SW 1271 (cell line): ENCODE results near the gene ZNF407.

Experiments used
- DNase-seq, 2 experiments: peaks; one replicate each; lab custom pipeline; 2025; lab: John Stamatoyannopoulos, UW

The ZNF407 gene

DNA sequence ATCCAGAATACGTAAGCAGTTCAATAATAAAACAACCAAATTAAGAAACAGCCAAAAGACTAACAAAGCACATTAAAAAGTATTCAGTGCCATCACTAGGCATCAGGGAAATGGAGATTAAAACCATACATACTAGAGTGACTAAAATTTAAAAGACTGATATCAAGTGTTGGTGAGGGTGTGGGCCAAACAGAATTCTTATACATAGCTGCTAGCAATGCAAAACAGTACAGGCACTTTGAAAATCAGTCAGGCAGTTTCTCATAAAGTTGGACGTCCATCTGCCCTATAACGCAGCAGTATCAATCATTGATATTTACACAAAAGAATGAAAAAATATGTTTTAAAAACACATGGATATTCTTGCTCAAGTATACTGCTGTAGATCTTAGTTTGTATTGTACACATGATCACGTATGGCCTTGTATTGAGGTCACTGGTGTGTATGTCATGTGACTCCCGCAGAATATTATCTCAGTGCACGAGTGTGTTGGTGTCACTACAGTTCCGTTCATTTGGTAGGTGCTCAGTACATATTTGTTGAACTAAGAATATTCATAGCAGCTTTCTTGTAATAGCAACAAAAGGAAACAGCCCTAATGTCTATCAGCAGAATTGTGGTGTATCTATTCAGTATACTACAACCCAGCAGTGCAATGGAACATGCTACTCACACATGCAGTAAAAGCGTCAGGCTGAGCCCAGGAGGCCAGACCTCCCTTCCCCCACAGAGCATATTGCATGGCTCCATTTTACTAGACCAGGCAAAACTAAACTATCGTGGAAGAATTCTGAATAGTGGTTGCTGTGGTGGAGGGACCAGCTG, 28.6 kb downstream of the ZNF407 start:
- DNase-seq: no peak

DNA sequence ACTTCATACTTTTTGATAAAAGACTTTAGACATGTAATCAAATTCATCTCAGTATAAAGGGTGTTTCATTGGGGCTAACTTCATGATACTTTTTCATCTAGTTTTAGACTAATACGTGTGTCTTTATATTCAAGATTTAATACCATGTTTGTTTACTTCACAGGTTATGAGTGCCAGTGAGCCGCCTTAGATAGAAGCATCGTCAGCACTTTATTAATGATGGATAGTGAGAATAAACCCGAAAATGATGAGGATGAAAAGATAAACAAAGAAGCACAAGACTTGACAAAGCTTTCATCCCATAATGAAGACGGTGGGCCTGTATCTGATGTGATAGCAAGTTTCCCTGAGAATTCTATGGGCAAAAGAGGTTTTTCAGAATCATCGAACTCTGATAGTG, 33.1 kb downstream of the ZNF407 start:
- no peak for DNase-seq

DNA sequence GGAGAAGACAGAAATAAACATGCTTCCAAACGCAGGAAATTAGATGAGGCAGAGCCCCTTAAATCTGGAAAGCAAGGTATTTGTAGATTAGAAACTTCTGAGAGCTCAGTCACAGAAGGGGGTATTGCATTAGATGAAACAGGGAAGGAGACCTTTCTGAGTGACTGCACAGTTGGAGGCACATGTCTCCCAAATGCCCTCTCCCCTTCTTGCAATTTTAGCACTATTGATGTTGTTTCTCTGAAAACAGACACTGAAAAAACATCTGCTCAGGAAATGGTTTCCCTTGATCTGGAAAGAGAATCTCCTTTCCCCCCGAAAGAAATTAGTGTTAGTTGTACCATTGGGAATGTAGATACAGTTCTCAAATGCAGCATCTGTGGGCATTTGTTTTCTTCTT, 33.5 kb downstream of the ZNF407 start:
- no peak for DNase-seq

DNA sequence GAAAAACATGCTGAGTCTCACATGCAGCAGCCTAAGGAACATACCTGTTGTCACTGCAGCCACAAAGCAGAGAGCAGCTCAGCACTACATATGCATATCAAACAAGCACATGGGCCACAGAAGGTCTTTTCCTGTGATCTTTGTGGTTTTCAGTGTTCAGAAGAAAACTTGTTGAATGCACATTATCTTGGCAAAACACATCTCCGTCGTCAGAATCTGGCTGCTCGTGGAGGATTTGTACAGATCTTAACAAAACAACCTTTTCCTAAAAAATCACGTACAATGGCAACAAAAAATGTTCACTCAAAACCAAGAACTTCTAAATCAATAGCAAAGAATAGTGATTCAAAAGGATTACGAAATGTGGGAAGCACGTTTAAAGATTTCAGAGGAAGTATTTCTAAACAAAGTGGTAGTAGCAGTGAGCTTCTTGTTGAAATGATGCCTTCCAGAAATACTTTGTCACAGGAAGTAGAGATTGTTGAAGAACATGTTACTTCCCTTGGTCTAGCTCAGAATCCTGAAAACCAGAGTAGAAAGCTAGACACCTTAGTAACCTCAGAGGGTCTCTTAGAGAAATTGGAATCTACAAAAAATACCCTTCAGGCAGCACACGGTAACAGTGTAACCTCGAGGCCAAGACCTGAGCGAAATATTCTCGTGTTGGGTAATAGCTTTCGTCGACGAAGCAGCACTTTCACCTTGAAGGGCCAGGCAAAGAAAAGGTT, 34.1 kb downstream of the ZNF407 start:
- DNase-seq: no peak

DNA sequence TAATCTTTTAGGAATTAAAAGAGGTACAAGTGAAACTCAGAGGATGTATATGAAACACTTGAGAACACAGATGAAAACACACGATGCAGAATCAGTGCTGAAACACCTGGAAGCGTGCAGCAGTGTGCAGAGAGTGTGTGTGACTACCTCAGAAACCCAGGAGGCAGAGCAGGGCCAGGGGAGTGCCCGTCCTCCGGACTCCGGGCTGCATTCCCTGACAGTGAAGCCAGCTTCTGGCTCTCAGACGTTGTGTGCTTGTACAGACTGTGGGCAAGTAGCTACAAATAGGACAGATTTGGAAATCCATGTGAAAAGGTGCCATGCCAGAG, 34.6 kb downstream of the ZNF407 start:
- DNase-seq: no peak

DNA sequence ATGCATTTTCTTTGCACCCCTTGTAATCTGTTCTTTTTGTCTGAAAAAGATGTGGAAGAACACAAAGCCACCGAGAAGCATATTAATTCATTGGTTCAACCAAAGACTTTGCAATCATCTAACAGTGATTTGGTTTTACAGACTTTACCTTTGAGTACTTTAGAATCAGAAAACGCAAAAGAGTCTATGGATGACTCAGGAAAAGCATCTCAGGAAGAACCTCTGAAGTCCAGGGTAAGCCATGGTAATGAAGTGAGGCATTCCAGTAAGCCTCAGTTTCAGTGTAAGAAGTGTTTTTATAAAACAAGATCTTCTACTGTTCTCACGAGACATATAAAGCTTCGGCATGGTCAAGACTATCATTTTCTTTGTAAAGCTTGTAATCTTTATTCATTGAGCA, 35.2 kb downstream of the ZNF407 start:
- no peak for DNase-seq

DNA sequence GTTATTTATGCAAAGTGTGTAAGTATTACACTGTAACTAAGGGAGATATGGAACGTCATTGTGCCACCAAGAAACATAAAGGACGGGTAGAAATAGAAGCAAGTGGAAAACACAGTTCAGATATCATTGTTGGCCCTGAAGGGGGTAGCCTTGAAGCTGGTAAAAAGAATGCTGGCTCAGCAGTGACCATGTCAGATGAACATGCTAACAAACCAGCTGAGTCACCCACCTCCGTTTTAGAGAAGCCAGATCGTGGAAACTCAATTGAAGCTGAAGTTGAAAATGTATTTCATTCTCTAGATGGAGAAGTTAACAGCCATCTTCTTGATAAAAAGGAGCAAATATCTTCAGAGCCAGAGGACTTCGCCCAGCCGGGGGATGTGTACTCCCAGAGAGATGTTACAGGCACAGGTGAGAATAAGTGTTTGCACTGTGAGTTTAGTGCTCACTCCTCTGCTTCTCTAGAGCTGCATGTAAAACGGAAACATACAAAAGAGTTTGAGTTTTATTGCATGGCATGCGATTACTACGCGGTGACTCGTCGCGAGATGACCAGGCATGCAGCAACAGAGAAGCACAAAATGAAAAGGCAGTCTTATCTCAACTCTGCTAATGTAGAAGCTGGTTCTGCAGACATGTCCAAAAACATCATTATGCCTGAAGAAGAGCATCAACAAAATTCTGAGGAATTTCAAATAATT, 36.1 kb downstream of the ZNF407 start:
- DNase-seq: no peak

DNA sequence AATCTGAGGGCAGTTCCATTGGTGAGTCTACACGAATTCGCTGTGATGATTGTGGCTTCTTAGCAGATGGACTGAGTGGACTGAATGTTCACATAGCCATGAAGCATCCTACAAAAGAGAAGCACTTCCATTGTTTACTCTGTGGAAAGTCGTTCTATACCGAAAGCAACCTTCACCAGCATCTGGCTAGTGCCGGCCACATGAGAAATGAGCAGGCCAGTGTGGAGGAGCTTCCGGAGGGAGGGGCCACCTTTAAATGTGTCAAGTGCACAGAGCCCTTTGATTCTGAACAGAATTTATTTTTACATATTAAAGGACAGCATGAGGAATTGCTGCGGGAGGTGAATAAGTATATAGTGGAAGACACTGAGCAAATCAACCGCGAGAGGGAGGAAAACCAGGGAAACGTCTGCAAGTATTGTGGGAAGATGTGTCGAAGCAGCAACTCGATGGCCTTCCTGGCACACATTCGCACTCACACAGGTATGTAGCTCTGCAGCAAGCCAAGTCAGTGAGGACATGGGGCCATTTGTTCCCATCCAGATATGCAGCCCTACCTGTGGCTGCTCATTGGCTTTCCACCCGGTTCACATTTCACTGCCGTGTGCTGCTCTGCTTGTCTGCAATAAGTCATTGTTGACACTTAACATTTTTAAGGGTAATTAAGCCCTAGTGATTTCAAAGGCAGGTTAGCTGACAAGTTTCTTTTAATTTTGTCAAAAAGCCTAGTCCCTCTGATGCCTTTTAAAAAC, 37.7 kb downstream of the ZNF407 start:
- no peak for DNase-seq

DNA sequence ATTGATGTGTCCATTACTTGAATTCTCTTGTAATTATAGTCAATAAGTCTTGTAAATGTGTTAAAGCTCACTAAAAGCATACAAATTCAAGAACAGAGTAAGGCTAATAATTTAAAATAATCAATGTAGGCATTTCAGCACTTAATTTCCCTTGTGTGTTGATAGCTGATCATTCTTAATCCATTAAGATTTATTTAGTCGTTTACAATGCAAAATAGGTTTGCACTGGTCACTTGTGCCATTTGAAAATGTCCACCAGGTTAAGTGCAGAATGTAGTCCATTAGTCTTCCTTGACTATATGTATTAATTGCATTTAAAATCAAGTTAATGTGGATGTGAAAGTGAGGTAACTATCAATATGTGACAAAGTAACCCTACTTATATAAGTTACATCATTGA, 39.4 kb downstream of the ZNF407 start:
- DNase-seq: no peak

DNA sequence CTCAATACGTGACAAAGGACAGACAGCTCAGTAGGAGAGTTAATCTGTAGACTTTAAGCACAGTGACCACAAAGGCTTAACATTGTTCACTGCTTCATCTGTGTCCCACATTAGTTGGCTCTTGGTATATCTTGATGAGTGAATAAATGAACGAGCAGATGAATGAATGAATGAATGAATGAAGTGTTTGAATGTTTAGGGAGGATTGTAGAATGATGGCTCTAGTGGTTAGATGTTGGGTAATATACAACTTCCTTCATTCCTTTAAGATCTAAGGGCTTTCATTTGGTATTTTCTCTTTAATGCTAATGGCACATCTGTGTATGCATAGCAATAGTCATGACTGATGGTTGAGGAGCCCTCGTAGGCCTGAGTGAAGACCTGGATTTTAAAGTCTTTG, 40.5 kb downstream of the ZNF407 start:
- DNase-seq: no peak

DNA sequence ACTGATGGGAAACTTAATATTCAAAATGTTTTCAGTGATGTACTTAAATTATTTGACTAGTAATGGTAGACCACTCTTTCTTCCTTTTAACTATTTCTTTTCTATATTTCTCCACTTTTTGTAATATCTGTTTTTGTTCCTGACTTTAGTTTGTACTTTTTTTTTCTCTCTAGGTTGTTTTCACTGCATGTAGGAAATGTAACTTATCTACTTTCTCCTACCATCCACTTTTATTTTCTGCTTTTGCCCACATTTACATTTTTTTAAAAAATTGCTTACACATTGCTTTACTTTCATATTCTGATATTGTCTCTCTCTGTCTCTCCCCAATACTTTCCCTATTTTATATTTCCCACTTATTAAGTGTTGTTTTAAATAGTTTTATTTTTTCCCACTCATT, 47.0 kb downstream of the ZNF407 start:
- no peak for DNase-seq

DNA sequence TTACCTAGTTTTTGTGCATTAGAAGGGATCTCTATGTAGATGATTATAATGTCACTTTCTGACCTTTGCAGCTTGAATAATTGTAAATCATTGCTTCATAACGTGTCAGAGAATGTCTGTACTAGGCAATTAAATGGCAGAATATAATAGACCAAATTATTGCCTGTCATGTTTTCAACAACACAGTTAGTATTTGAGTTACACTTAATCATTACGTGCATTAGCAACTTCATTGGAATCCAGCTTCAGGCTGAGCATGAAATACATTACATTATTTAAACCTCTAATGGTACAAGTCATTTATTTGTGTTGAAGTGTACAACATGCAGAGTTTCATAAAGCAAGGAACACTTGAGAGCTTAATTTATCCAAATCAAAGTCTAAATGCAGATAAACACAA, 48.0 kb downstream of the ZNF407 start:
- DNase-seq: no peak

DNA sequence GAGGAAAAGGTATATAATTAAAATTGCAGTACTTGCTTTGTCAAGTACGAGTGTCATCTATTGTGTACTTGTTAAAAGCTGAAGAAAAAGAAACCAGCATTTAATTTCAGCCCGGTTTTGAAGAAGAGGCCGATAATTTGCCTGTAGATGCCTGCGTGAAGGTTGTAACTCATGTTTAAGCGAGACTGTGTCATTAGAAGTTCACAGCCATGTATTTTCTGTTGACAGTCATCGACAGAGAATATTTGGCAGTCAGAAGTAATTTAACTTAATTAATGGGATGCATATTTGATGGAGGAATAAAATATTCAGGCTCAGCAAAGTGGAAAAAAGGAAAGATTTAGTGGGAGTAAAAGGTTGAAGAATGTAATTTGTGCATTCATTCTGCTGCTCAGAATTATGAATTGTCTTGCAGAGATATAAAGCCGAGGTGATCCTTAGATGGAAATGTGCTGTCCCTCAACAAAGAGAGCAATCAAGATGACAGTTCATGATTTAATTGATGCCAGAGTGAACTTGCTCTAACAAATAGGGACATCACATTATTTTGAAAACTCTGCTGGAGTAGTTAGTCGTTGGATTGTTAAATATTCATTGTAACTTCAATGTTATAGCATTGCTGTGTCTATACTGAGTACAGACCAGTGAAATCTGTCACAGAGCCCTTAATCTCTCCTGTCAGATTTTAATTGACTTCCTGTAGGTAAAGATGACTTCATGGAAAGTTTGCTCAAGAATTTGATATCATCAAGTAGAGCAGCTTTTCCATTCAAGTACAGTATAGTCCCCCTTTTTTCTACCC, 53.9 kb downstream of the ZNF407 start:
- no peak for DNase-seq

DNA sequence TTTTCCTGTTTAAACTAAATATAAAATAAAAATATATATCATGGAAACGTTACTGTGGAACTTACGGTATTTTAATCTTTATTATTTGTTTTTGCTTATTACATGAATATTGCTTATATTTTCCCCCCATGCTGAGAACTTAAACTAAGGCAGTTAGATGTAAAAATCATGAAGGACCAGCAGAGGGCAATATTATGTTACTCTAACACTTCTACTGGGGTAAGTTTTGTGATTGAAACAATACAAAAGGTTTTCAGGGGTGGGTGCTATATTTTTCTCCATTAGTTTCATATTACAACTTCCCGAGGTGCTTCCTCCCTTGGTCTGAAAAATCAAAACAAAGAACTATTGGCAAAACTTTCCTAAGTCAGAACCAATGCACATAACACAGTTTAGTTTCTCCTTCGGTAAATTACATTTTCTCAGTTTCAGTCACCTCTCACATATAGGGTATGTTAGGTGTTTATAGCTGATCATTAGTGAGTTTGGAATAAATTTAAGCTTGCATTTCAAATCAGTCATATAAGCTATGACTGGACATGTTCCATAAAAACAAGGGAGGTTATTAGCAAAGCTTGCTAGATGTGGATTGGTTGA, 54.8 kb downstream of the ZNF407 start:
- peak in 1 of 2 experiments; percentile 49 for DNase-seq

DNA sequence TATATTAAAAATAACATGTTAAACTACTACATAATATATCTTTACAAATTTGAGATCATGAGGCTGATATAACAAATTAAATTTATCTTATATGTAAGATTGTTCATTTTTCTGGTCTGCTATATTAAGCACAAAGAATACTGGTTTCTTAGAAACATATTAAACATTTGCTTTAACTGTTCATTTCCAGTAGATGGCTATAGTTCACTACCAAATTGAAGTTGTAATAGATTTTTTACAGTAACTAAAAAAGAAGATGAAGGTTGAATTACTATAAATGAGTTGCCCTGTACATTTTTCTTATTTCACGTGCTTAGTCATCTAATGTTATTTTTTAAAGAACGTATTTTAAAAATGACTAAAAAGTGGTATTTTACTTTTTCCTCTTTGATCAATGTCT, 57.0 kb downstream of the ZNF407 start:
- DNase-seq: peak in 1 of 2 experiments; percentile 38

DNA sequence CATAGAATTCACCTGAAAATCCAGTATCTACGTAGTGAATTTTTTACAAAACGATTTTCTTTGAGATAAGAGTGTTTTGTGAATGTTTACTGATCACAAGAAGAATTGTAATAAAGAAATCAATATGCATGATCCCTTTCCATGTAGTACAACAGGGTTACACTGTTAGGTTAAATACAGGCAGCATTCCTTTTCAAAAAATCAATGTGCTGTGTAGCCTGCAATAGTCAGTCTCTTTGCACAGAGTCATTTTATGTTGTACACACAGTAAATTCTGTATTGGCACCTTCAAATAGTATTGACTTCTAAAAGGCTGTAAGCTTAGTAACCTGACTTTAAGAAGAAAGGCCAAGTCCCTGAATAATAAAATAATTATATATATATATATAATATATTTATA, 63.3 kb downstream of the ZNF407 start:
- DNase-seq: no peak

DNA sequence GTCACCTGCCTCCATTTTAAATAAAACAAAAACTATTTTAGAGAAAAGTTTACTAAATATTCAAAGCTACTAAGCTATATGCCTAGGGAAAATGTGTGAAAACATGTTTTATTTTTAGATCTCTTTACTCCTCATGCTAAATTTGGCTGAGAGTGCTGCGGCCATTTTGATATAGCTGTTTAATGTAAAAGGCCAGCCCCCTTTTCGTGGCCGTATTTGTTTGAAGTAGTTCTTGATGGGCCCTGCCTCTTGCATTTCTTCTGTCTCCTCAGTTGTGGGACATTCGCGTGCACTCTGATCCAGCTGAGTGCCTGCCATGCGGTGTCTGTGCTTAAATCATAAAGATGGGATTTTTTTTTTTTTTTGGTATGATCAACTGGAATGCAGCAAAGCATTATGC, 64.0 kb downstream of the ZNF407 start:
- DNase-seq: no peak

DNA sequence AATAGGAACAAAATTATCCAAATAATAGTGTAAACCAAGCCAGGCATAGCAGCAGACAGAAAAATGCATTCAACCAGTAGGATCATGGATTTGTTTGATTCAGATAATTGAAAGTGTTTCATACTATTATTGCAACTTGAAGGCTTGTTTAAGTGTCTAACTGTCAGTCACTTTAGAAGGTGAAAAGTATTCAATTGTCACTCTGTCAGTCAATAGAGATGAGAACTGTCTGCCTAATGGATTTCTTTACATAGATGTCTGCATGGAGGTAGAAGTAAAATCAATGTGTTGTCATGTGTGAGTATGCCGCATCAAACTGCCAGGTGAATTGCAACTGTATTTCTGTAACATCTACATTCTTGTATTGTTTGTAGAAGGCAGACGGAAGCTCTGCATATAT, 65.0 kb downstream of the ZNF407 start:
- DNase-seq: no peak

DNA sequence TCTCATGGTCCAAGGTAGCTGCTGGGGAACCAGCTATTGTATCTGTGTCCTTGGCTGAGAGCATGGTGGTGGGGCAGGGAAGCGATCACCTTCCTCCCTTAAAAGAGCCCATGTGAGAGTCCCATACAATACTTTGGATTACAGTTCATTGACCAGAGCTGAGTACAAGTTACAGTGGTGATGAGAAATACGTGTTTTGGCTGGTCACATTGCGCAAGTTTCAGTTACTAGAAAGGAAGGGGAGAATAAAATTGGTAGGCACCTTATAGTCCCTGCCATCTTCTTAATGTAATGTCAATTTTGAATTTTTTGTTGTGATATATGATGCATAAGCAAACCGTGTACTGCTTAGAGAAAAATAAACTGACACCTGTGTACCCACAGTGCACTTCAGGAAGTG, 67.7 kb downstream of the ZNF407 start:
- DNase-seq: no peak

DNA sequence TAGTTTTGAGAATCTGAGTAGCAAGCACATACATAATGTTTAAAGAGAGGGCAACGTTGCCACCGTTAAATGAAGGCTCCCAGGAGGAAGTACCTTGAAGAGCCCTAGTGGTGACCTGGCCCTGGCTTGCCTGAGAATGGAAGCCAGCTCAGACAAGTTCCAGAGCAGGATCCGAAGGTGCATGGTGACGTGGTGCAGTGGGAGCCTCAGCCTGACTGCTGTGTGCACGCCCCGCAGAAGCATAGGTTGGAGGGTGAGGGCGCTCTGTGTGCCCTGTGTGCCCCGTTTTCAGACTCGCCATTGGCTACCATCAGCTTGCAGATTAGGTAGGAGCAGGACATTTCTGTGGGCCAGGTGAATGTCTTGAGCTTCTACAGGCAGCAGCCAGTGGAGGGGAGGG, 68.2 kb downstream of the ZNF407 start:
- no peak for DNase-seq

DNA sequence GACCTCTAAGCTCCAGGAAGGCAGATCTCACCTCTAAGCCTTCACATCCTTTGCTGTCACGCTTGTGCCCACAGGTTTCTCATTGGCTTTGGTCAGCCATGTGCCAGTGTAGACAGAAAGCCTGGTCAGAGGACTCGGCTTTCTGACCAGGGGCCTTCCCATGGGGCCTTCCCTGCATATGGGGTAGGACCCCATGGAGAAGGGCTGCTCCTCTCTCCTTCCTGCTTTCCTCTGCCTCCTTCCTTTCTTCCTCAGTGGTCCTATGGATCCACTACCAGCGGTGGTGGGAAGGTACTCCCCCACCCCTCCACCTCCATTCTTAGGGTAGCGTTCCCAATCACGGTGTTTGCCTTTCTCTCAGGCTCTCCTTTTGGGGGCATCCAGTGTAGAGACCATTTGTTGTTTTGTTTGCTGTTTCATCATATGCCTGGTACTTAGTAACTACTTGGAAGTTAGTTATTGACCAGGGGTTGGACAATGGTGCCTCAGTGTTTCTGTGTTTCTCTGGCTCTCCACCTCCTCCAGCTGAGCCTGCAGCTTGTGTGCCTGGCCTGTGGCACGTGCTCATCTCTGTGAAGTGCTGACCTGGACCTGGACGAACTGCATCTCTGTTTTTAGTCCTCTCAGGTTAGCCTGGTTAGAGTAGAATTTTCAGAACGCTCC, 71.6 kb downstream of the ZNF407 start:
- DNase-seq: no peak
